ENCODE data around the gene EHD4.

EHD4 gene

GRCh38 chr15:41965441-41966413, 6.6 kb downstream of the EHD4 start:
- H3K4me3 ChIP-seq (ENCODE audit: low read depth, low read length, poor library complexity, severe bottlenecking), result no peak overlapping the region
- peaks cover 21% of the 10 kb centered on the region for H3K4me1 ChIP-seq (ENCODE audit: insufficient read depth, low read length, severe bottlenecking)
- no peak overlapping the region for H2AFZ ChIP-seq (ENCODE audit: low read length)
- no peak overlapping the region for H3K9ac ChIP-seq (ENCODE audit: low read length)
- no peaks in the 10 kb centered on the region for H3K9me2 ChIP-seq (ENCODE audit: low read depth, low read length)
- no peaks in the 10 kb centered on the region for H3K27me3 ChIP-seq (ENCODE audit: insufficient read depth, low read length)
- no peaks in the 10 kb centered on the region for H3F3A ChIP-seq (ENCODE audit: insufficient read depth, low read length)
- H3K79me2 ChIP-seq (ENCODE audit: insufficient read depth, low read length), result no peaks in the 10 kb centered on the region
- H4K20me1 ChIP-seq (ENCODE audit: insufficient read depth, low read length), result no peaks in the 10 kb centered on the region
- H3K27ac ChIP-seq (ENCODE audit: low read depth, low read length, poor library complexity, severe bottlenecking), result no peak overlapping the region
- no peak for TF ChIP-seq EZH2 (IDR thresholded peaks at IDR 0.05; ENCODE audit: borderline replicate concordance, low read length)
- no peak for TF ChIP-seq CTCF (IDR thresholded peaks at IDR 0.05; ENCODE audit: low read length)
- H3K36me3 ChIP-seq (ENCODE audit: insufficient read depth, low read length), result no peaks in the 10 kb centered on the region
- peaks cover 5% of the 10 kb centered on the region; the same call in 1 of the 2 replicates for H3K9me3 ChIP-seq (ENCODE audit: low read length)
- no peak overlapping the region for H3K4me2 ChIP-seq (ENCODE audit: low read length)

- Histone ChIP-seq H3K27ac (ENCODE audit: low read depth, low read length, poor library complexity, severe bottlenecking) (no peak overlapping the region), H3K9me3 (ENCODE audit: low read length) (peaks cover 5% of the 10 kb centered on the region; the same call in 1 of the 2 replicates), H3K4me1 (ENCODE audit: insufficient read depth, low read length, severe bottlenecking) (peaks cover 3% of the 10 kb centered on the region), H4K20me1 (ENCODE audit: insufficient read depth, low read length) (no peaks in the 10 kb centered on the region), H3K9ac (ENCODE audit: low read length) (no peak overlapping the region), H3K9me2 (ENCODE audit: low read depth, low read length) (no peaks in the 10 kb centered on the region), H3K36me3 (ENCODE audit: insufficient read depth, low read length) (no peaks in the 10 kb centered on the region), H3K4me3 (ENCODE audit: low read depth, low read length, poor library complexity, severe bottlenecking) (no peak overlapping the region), H2AFZ (ENCODE audit: low read length) (no peak overlapping the region), H3F3A (ENCODE audit: insufficient read depth, low read length) (no peaks in the 10 kb centered on the region), H3K79me2 (ENCODE audit: insufficient read depth, low read length) (no peaks in the 10 kb centered on the region), H3K4me2 (ENCODE audit: low read length) (no peak overlapping the region), H3K27me3 (ENCODE audit: insufficient read depth, low read length) (no peaks in the 10 kb centered on the region; the same call in 1 of the 2 replicates)
- TF ChIP-seq EZH2 (IDR thresholded peaks at IDR 0.05; ENCODE audit: borderline replicate concordance, low read length) (no peak), CTCF (IDR thresholded peaks at IDR 0.05; ENCODE audit: low read length) (no peak)
Observed at GRCh38 chr15:41961595-41962202, 10.7 kb downstream of the EHD4 start.

- Histone ChIP-seq H3K4me2 (ENCODE audit: low read length) (no peak overlapping the region), H3K27ac (ENCODE audit: low read depth, low read length, poor library complexity, severe bottlenecking) (no peak overlapping the region)
- no peak for TF ChIP-seq EZH2 (IDR thresholded peaks at IDR 0.05; ENCODE audit: borderline replicate concordance, low read length)
- no peak for TF ChIP-seq CTCF (IDR thresholded peaks at IDR 0.05; ENCODE audit: low read length)
Observed at GRCh38 chr15:41961001-41961518, 11.3 kb downstream of the EHD4 start.

More at GRCh38 chr15:41961001-41961518, 11.3 kb downstream of the EHD4 start:
- H3K4me1 ChIP-seq (ENCODE audit: insufficient read depth, low read length, severe bottlenecking), result peaks cover 3% of the 10 kb centered on the region
- no peak overlapping the region for H3K4me3 ChIP-seq (ENCODE audit: low read depth, low read length, poor library complexity, severe bottlenecking)
- H3K27me3 ChIP-seq (ENCODE audit: insufficient read depth, low read length), result no peaks in the 10 kb centered on the region; the same call in 1 of the 2 replicates
- H4K20me1 ChIP-seq (ENCODE audit: insufficient read depth, low read length), result no peaks in the 10 kb centered on the region
- H3K9me2 ChIP-seq (ENCODE audit: low read depth, low read length), result no peaks in the 10 kb centered on the region
- H3K9me3 ChIP-seq (ENCODE audit: low read length), result peaks cover 5% of the 10 kb centered on the region; the same call in 1 of the 2 replicates
- H2AFZ ChIP-seq (ENCODE audit: low read length), result no peak overlapping the region
- no peaks in the 10 kb centered on the region for H3F3A ChIP-seq (ENCODE audit: insufficient read depth, low read length)
- no peaks in the 10 kb centered on the region for H3K79me2 ChIP-seq (ENCODE audit: insufficient read depth, low read length)
- no peak overlapping the region for H3K9ac ChIP-seq (ENCODE audit: low read length)
- H3K36me3 ChIP-seq (ENCODE audit: insufficient read depth, low read length), result no peaks in the 10 kb centered on the region
